Measurements from ENCODE around the gene CTBP1. TPM values are rescaled to one million over a fixed set of nuclear protein-coding genes. Genes with fewer than 3 reads are reported as not detected.

CTBP1 gene
- total and polyA plus RNA-seq, 9 of the 15 experiments (the other 6 are each of a cell fraction or from before 2014, with no cell fraction given), result 14.5 to 162 (median 68.2) TPM

GRCh38 chr4:1271686-1272085 is 22.8 kb upstream of the CTBP1 start (continued):
- TF ChIP-seq PATZ1 (CRISPR knock-in tag; IDR thresholded peaks at IDR 0.05; ENCODE audit: borderline replicate concordance) (no peak), ZNF696 (CRISPR knock-in tag; conservative IDR thresholded peaks at IDR 0.05) (no peak), ZBTB5 (IDR thresholded peaks at IDR 0.05) (no peak), KLF10 (CRISPR knock-in tag; IDR thresholded peaks at IDR 0.05) (no peak)

- no peaks in the 10 kb centered on the region for H3K79me2 ChIP-seq (ENCODE audit: control insufficient read depth, insufficient read depth, low read length)
- in situ Hi-C loops (cut with MboI), result no loop called here
- no peak overlapping the region for H3K27ac ChIP-seq (ENCODE audit: extremely low read depth, low read depth, low read length)
- ChIA-PET POLR2A (interaction anchor here (0.6 kb wide), 1 partner anchor 88 kb away, joined by 3 read pairs; no protein-coding TSS in a partner anchor), CTCF (ENCODE audit: low intra/inter-chr PET ratio) (interaction anchor here (0.7 to 2.6 kb wide), 2 partner anchors 19 to 139 kb away, joined by 3 to 8 read pairs; no protein-coding TSS in a partner anchor)
- ATAC-seq (no peak), FAIRE-seq (no peak), DNase-seq (ENCODE audit: extremely low read depth in 1 of 4, low spot score in 3 of 4) (no peak)
- no peaks in the 10 kb centered on the region; a peak in 2 of 5 replicates for H3K27me3 ChIP-seq (ENCODE audit: control insufficient read depth in 2 of 2, insufficient read depth in 2 of 2, low read length in 2 of 2)
- H3K4me2 ChIP-seq (ENCODE audit: insufficient read depth, low read length), result no peak overlapping the region
- intact Hi-C loops (cut with micrococcal nuclease), result loop anchor here (1.0 kb wide), 1 partner anchor 139 kb away; no protein-coding TSS in a partner anchor
- no peaks in the 10 kb centered on the region for H3K36me3 ChIP-seq (ENCODE audit: control insufficient read depth, insufficient read depth, low read length)
- no peaks in the 10 kb centered on the region for H3K4me1 ChIP-seq (replicated peaks in 1 of 2; ENCODE audit: control insufficient read depth in 2 of 2, insufficient read depth in 2 of 2, low read length in 2 of 2)
- H3K9ac ChIP-seq (ENCODE audit: insufficient read depth in 1 of 2, low read depth in 2 of 2, low read length in 2 of 2), result no peak overlapping the region
- H4K20me1 ChIP-seq (replicated peaks; ENCODE audit: control insufficient read depth, insufficient read depth, low read length), result no peaks in the 10 kb centered on the region
- no peak overlapping the region for H3K4me3 ChIP-seq
- no TSS peak for BruUV-seq (replicated peaks)
- H3K9me3 ChIP-seq (replicated peaks; ENCODE audit: control insufficient read depth, insufficient read depth, low read depth, low read length), result peaks cover 9% of the 10 kb centered on the region; the same call in 1 of the 2 replicates
- no peak overlapping the region for H2AFZ ChIP-seq (ENCODE audit: low read depth, low read length)
- H3K9me1 ChIP-seq (ENCODE audit: control insufficient read depth, insufficient read depth, low read length), result no peaks in the 10 kb centered on the region
- TF ChIP-seq HNRNPH1 (optimal IDR thresholded peaks at IDR 0.05; ENCODE audit: low read depth, low read length) (no peak), ZBTB7A (IDR thresholded peaks at IDR 0.05; ENCODE audit: borderline replicate concordance, control insufficient read depth, low read depth, low read length) (no peak), MAX (CRISPR knock-in tag; IDR thresholded peaks at IDR 0.05) (no peak), ZNF717 (CRISPR knock-in tag; IDR thresholded peaks at IDR 0.05) (no peak), PATZ1 (CRISPR knock-in tag; IDR thresholded peaks at IDR 0.05; ENCODE audit: borderline replicate concordance) (no peak), ZNF324 (CRISPR knock-in tag; IDR thresholded peaks at IDR 0.05) (peak; percentile 96), TAF9B (IDR thresholded peaks at IDR 0.05; ENCODE audit: partially characterized antibody) (no peak), ZBTB34 (CRISPR knock-in tag; IDR thresholded peaks at IDR 0.05) (no peak), NFATC3 (IDR thresholded peaks at IDR 0.05) (no peak), CBX3 (IDR thresholded peaks at IDR 0.05; ENCODE audit: borderline replicate concordance in 1 of 2, low read length in 2 of 2) (0 out of 3 replicates have a peak, but pooled peaks of 1 of the 2 experiments have one; percentile 24)
These were observed 20.3 kb upstream of the CTBP1 start for GRCh38 chr4:1269209-1269608.

Data from K562 (cell line).